Kidney (tissue), 14 donors: Measurements from ENCODE around the gene MN1. TPM values are rescaled to one million over a fixed set of nuclear protein-coding genes. Genes with fewer than 3 reads are reported as not detected.

Experiments used
- DNase-seq, 5 donors: peaks; one replicate each; pipeline ENCODE4 v3.0.0-alpha.2; 2013 to 2020
- FAIRE-seq: peaks from 2 replicates; lab custom pipeline; 2012; peaks lifted over from hg19 to GRCh38; lab: Jason Lieb, UNC
- H3K27ac ChIP-seq, 2 donors: one replicate each; pipeline ENCODE4 v1.7.0; 2013; ENCODE audit warnings: low read depth in 2 of 2, low read length in 2 of 2, inconsistent platforms in 1 of 2
- H3K27me3 ChIP-seq: one replicate; pipeline ENCODE4 v1.7.1; 2013; ENCODE audit warnings: low read length, inconsistent platforms; ENCODE audit not compliant: control insufficient read depth, insufficient read depth
- H3K36me3 ChIP-seq, 3 donors: one replicate each; pipeline versions ENCODE4 v1.7.0 to v1.7.1; 2013; ENCODE audit warnings: low read length in 3 of 3, control low read depth in 1 of 3, inconsistent platforms in 1 of 3; ENCODE audit not compliant: insufficient read depth in 3 of 3, control insufficient read depth in 2 of 3
- H3K4me1 ChIP-seq, 3 donors: one replicate each; pipeline versions ENCODE4 v1.7.0 to v1.7.1; 2013; ENCODE audit warnings: low read length in 3 of 3, inconsistent platforms in 1 of 3, low read depth in 1 of 3; ENCODE audit not compliant: control insufficient read depth in 2 of 3, insufficient read depth in 2 of 3
- H3K4me3 ChIP-seq, 3 donors: one replicate each; pipeline versions ENCODE4 v1.7.0 to v1.8.1; 2013; ENCODE audit warnings: low read length in 3 of 3, control low read depth in 1 of 3, inconsistent platforms in 1 of 3
- H3K9ac ChIP-seq, 3 donors: one replicate each; pipeline versions ENCODE4 v1.7.0 to v1.7.1; 2013; ENCODE audit warnings: low read length in 3 of 3, control low read depth in 1 of 3, inconsistent platforms in 1 of 3
- H3K9me3 ChIP-seq, 3 donors: one replicate each; pipeline versions ENCODE4 v1.7.0 to v1.7.1; 2013; ENCODE audit warnings: low read length in 3 of 3, control low read depth in 1 of 3, inconsistent platforms in 1 of 3; ENCODE audit not compliant: control insufficient read depth in 2 of 3, insufficient read depth in 1 of 3
- intact Hi-C: fragments of 100-400 bp; cut with DNase I; formaldehyde crosslinking; loops from one replicate; pipeline ENCODE4 v1.11.1; 2022
- polyA plus RNA-seq: library from polyadenylated mRNA; stranded (reverse); fragments of 350-450 nt; fragmentation: Illumina TruSeq; extraction: RNeasy Lipid Tissue Mini Kit (QIAGEN cat#74804); gene quantifications from one replicate; pipeline ENCODE4 v1.2.3, GENCODE V29; 2014; ENCODE audit warnings: low read depth, low replicate concordance; ENCODE audit not compliant: insufficient read depth
- total RNA-seq: library from RNA; stranded (reverse); fragmentation: NEBNext Ultra II Directional; extraction: Animal tissue kit (Norgen Biotek cat#: 25700); gene quantifications from one replicate; pipeline ENCODE4 v1.2.1, GENCODE V29; 2021
- TF ChIP-seq, protein P1 (sequence below): IDR thresholded peaks from 3 replicates; pipeline ENCODE4 v1.5.1; 2012; ENCODE audit warnings: mild to moderate bottlenecking, moderate library complexity, borderline replicate concordance; ENCODE audit not compliant: insufficient read depth; ENCODE audit errors: extremely low read depth
- donor health status: control.
- donor health status: control.
- donor health status: control.
- donor health status: control.
- donor health status: control.
- donor health status: DM: yes; HTN: yes; CAD: no.
- donor health status: Normal renal cell carcinoma (clear cell type).

The MN1 gene
- total and polyA plus RNA-seq, 2 donors from 2014 or later: 0.92 to 3.2 TPM

DNA sequence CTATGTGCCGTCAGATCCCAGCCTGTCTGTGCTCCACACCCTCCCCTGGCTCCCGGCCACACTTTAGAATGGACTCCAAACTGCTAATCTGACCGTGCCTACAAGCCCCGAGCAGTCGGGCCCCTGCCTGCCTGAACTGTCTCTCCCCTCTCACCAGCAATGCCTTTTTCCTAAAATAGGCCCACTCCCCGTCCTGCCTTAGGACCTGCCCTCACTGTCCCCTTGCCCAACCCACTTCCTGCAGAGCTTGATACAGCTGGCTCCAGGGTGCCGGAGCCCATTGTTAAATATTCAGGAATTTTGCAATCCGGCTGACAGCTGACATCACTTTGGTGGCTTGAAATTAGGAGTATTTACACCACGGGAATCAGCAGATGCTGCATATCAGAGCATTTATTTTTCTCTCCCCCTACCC is 21.4 kb downstream of the MN1 start:
- no peak for DNase-seq
- intact Hi-C loops: no loop called here
- Histone ChIP-seq H3K36me3 (no peaks in the 10 kb centered on the region), H3K27me3 (peaks cover 3% of the 10 kb centered on the region), H3K4me1 (peaks cover 0 to 4% (median 0%) of the 10 kb centered on the region in 3 donors), H3K9me3 (no peaks in the 10 kb centered on the region), H3K9ac (no peak overlapping the region), H3K4me3 (no peak overlapping the region), H3K27ac (peak overlapping the region in 1 of 2 donors; percentile 69)
- TF ChIP-seq, protein P1, sequence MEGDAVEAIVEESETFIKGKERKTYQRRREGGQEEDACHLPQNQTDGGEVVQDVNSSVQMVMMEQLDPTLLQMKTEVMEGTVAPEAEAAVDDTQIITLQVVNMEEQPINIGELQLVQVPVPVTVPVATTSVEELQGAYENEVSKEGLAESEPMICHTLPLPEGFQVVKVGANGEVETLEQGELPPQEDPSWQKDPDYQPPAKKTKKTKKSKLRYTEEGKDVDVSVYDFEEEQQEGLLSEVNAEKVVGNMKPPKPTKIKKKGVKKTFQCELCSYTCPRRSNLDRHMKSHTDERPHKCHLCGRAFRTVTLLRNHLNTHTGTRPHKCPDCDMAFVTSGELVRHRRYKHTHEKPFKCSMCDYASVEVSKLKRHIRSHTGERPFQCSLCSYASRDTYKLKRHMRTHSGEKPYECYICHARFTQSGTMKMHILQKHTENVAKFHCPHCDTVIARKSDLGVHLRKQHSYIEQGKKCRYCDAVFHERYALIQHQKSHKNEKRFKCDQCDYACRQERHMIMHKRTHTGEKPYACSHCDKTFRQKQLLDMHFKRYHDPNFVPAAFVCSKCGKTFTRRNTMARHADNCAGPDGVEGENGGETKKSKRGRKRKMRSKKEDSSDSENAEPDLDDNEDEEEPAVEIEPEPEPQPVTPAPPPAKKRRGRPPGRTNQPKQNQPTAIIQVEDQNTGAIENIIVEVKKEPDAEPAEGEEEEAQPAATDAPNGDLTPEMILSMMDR: no peak
- no peak for FAIRE-seq

GRCh38 chr22:27779643-27780042 is 21.9 kb downstream of the MN1 start:
- TF ChIP-seq, protein P1: no peak
- Histone ChIP-seq H3K27ac (peak overlapping the region in 1 of 2 donors; percentile 69), H3K27me3 (peaks cover 3% of the 10 kb centered on the region), H3K9me3 (no peaks in the 10 kb centered on the region), H3K36me3 (no peaks in the 10 kb centered on the region), H3K4me3 (no peak overlapping the region), H3K4me1 (peaks cover 0 to 5% (median 0%) of the 10 kb centered on the region in 3 donors), H3K9ac (no peak overlapping the region)
- DNase-seq: no peak
- FAIRE-seq: no peak
- intact Hi-C loops: no loop called here

DNA sequence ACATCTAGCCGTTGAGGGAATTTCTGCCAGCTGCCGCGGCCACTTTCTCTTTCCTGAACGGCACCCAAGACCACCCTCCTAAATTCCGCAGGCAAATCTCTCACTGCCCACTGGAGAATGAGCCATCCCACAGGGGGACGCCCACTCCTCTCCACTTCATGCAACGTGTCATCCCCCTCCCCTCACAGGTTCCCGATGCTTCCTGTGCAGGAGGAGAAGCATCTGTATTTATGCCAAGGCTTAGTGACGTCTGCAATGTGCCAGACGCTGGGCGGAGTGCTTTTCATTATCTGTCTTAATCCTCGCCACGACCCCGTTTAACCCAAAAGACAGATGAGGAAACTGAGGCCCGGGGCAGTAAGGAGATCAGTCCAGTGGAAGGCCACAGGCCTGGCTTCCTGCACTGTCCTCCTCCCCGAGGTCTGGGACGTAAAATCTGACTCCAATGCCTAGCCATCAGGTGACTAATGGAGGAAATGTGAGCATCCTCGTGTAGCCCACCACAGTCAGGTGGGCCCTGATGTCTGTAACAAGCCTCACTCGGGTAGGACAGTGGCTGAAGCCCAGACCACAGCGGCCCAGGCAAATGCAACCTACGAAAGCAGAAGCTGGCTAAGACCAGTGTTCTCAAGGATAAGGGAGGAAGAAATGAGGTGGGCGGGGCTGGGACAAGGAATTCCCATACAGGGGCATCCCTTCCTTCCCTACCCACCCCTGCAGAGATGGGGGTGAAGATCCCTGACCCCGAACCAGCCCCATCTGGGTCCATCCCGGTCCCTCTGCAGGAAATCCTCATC is 23.1 kb downstream of the MN1 start:
- peaks cover 0 to 5% (median 0%) of the 10 kb centered on the region in 3 donors for H3K4me1 ChIP-seq
- no peaks in the 10 kb centered on the region for H3K36me3 ChIP-seq
- no peak overlapping the region for H3K4me3 ChIP-seq
- no peaks in the 10 kb centered on the region for H3K27me3 ChIP-seq
- TF ChIP-seq, protein P1: no peak
- H3K9me3 ChIP-seq: no peaks in the 10 kb centered on the region
- intact Hi-C loops: no loop called here
- no peak for FAIRE-seq
- peak overlapping the region; percentile 34 to 84 for H3K27ac ChIP-seq
- H3K9ac ChIP-seq: no peak overlapping the region
- no peak for DNase-seq
